Measurements from ENCODE around the gene HSP90B1.

HSP90B1 gene

DNA sequence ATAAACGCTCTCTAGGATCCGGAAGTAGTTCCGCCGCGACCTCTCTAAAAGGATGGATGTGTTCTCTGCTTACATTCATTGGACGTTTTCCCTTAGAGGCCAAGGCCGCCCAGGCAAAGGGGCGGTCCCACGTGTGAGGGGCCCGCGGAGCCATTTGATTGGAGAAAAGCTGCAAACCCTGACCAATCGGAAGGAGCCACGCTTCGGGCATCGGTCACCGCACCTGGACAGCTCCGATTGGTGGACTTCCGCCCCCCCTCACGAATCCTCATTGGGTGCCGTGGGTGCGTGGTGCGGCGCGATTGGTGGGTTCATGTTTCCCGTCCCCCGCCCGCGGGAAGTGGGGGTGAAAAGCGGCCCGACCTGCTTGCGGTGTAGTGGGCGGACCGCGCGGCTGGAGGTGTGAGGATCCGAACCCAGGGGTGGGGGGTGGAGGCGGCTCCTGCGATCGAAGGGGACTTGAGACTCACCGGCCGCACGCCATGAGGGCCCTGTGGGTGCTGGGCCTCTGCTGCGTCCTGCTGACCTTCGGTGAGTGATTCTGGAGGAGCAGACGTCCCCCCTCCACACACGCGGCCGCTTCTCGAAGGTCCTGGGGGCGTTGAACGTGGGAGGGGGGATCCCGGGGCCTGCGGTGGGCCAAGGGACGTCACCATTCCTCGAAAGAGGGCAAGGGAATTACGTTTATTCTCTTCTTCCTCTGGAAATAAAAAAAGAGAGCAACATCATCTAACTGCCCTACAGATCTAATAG lies at the start of gene HSP90B1:
Gene HSP90B1 (plus strand): TSS at position 377 of the 753 bp plus-strand sequence. CDS start 106 bp downstream, at position 483.
- peak; percentile 100 for DNase-seq (ENCODE audit: low read depth)

DNA sequence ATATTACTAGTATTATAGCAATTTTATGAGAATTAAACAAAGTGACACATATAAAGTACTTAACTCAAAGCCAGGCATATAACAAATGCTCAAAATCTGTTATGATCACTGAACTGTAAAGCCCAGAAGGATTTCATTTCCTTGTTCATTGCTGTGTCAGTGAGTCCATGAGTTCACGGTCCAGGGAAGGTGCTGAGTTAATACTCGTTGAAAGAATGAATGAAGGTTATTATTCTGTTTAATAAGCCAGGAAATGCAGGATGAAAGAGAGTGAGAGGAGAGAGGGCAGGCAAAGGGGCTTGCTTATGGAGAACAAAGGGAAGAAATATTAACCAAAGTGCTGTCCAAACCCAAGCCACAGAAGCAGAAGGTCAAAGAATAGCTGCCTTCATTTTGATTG lies 48.9 kb upstream of the HSP90B1 start:
- DNase-seq (ENCODE audit: low read depth): no peak

DNA sequence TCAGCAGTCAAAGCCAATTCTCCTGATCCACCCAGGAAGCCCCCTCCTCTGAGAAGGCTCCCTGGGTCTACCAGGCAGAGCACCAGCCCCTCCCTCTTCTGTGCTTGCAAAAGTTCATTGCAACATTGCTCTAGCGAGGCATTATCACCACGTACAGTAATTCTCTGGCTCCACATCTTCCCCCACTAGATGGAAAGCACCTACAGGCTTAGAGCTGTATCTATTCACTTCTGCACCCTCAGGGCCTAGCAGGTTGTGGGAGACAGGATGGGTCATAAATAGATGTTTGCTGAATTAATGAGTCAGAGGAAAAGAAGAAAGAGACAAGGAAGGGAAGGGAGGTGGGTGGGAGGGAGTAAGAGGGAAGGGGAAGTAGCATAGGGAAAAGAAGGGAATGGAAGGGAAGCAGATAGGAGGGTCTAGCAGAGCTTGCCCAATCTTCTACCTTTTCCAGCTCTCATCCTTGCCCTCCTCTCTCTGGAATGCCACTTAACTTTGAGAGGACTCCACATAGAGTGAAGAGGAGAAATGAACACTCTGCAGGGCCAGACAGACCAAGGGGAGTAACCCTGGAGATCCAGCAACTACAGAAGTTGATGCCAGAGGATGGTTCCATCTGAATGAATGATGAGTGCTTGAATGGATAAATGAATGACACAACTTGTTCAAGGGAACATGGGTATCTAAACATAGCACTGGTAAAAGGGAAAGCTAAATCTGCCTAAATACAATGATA lies 47.2 kb upstream of the HSP90B1 start:
- no peak for DNase-seq (ENCODE audit: low read depth)

DNA sequence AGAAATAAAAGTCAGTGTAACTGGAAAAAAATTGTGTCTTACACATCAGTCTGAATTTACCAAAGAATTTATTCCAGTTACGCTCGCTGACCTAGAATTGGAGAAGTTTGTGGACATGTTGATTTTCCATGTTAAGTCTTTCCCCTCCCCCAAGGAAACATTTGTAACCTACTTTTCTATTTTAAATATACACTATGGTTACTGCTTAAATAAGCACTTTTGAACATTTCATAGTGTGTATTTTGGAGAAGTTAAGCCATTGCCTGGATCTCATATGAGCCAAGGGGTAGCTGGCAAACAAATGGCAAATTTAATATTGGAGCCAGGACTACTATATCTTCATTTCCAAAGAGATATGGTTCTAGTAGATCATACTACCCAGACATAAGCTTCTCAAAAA lies 46.3 kb upstream of the HSP90B1 start:
- no peak for DNase-seq (ENCODE audit: low read depth)

DNA sequence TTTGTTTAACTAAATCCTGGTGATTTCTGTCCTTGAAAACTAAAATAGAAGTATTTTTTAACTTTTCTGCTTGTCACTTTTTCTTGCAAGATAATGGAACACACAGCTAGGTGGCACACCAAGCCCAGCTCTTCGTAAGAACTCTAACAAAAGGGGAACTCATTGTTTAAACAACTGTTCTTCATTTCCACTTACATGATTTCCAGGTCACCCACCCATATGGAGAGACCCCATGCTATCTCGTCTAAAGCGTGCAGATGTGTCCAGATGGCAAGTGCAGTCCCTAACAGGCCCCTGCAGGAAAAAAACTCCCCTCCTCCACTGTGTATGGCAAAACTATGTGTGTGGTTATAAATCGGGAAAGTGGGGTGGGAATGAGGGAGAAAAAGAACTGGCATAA lies 45.9 kb upstream of the HSP90B1 start:
- DNase-seq (ENCODE audit: low read depth): no peak

DNA sequence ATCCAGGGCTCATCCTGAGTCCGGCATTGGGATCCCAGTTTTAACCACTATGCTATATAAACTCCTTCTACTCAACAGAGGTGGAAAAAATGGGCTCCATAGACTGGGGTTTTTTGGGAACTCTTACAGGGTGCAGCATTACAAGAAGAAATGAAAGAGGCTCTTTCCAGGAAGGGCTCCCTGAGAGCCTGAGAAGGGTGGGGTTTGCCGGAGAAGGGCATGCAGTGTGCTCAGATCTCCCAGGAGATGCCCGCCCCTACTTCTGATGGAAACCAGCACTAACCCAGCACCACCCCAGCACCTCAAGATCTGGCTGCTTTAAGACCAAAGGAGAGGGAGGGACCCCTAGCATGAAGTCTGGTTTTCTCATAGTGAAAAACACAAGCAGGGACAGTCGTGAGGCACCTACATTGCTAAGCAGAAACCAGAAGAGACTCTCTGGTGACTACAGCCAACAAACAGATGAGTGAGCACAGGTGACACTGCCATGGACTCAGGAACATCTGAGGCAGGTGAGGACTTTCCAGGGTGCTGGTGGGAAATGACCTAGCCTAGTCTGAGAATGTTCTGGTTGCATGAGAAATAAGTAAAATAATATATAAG lies 43.9 kb upstream of the HSP90B1 start:
- DNase-seq (ENCODE audit: low read depth): no peak

DNA sequence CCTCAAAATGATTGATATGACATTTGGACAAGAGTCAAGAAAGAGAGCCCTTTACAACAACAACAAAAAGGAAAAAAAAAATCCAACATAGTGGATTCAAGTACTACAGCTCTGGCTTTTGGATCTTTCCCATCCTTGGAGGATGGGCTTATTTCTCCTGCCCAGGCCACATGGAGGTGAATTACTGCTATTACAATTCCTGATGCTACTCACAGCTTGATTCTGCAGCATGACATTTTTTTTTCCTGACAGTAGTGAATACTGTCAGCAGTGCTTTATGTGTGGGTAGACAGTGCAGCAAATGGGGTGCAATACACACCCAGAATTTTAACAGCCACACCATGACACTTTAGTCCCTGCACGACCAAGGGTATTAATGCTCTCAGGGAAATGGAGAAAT lies 42.5 kb upstream of the HSP90B1 start:
- DNase-seq (ENCODE audit: low read depth): no peak

DNA sequence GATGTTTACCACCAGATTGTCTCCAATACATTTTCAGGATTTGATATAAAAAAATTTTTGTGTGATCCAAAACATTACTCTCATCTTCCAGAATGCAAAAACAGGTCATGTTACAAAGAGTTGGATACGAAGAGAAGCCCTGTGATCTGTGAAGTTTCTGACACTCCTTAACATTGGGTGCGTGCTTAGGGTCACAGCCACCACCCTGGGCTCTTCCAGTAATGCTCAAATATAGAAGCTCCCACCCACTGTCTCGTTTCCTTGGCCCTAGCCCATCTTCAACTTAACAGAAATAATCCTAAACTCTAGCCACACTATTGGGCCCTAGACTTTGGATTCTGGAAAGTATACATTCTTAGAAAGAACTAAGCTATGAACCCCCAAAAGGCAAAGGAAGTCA lies 32.9 kb upstream of the HSP90B1 start:
- no peak for DNase-seq (ENCODE audit: low read depth)

DNA sequence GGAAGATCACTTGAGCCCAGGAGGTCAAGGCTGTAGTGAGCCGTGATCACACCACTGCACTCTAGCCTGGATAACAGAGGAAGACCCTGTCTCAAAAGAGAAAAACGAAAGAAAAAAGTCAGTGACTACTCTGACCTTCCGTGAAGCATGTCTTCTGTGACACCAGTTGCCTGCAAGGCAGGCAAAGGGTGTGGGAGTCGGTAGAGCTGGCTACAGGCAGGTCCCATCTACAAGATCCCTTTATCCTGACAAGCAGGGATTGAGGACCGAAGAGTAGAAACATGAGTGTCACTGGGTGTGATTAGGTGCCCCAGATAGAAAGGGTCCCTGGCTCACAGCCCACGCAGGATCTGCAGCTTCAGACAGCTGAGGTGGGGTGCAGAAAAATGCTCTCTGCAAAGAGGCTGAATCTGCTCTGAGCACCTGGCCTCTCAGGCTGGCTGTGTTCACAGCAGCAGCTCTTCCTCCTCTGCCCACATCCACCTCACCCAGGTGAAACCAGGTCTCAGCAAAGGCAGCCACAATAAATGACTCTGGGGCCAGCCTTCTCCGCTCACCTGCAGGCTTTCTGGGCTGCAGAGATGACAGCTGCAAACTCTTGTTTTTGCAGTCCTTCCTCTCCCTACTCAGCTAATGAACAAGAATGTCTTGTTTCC lies 28.6 kb upstream of the HSP90B1 start:
- DNase-seq (ENCODE audit: low read depth): peak; percentile 9

DNA sequence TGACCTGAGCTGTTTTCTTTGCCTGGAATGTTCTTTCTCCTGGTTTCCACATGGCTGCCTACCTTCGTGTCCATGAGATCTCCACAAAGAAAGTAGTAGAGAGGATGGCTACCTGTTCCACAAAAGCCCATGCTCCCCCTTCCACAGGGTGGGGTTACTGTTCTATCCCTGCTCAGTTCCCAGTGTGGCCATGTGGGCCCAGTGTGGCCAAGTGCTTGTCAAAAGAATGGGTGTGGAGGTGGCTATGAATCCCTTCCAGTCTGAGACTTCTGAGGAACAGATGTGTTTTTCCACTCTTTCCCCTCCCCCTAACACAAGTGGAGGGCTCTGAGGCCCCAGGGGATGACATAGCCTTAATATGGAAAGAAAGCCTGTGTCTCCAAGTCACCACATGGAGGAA lies 26.2 kb upstream of the HSP90B1 start:
- no peak for DNase-seq (ENCODE audit: low read depth)

DNA sequence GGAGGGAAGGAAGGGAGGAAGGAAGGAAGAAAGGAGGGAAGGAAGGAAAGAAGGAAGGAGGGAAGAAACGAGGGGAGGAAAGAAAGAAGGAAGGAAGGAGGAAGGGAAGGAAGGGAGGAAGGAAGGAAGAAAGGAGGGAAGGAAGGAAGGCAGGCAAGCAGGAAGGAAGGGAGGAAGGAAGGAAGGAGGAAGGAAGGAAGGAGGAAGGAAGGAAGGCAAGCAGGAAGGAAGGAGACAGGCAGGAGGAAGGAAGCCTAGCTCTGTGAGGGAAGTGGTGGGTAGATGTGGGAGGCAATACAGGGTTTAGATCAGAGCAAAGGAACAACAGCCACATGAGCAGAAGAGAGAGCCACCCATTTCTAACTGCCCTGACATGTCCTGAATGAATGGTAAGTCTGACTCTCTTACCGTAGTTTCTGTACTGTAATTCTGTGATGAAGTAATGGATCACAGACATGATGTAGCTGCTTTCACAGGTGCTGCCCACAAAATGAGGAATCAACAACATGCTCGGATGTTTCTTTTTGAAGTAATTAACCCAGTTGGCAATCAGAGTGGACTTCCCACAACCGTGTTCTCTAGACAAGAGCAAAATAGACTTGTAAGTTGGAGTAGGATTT lies 24.4 kb upstream of the HSP90B1 start:
- no peak for DNase-seq (ENCODE audit: low read depth)

DNA sequence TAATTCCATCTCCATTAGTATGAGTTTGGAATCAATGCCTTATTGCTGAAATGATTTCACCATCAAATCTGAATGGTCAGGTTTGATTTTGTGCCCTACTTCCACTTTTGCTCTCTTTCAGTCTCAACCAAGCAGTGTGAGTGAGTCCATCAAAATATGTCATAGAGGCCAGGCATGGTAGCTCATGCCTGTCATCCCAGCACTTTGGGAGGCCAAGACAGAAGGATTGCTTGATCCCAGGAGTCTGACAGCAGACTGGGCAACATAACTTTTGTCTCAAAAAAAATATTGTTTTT lies 22.0 kb upstream of the HSP90B1 start:
- DNase-seq (ENCODE audit: low read depth): no peak

DNA sequence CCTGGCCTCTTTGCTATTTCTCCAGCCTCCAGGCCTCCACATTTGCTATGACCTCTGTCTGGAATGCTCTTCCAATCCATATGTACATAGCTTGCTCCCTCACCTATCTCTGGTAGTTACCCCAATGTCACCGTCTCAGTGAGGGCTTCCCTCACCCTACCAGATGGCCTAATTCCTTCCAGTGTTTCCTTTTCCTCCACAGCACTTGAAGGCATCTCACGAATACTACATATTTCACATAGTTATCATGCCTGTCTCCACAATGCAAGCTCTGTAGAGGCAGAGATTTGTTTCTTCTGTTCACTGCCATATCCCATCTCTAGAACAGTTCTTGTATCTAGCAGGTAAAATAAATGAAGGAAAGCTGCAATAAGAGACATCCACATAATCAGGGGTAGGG lies 21.3 kb upstream of the HSP90B1 start:
- DNase-seq (ENCODE audit: low read depth): no peak

DNA sequence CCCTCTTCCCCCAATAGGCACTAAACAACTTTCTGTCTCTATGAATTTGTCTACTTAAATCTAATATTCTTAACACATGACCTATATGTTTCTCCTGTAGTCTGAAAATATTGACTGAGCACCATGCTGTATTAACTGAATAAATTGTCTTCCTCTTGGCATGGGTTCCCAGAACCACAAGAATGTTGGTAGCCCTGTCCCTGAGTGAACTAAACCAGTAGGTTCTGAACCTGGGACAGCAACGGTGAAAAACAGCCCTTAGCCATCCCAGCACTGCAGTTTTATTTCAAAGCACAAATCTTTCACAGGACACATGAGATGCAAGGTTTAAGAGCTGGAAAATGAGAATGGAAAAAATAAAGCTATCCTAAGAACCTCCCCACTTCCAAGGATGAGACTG lies 20.4 kb upstream of the HSP90B1 start:
- DNase-seq (ENCODE audit: low read depth): no peak

DNA sequence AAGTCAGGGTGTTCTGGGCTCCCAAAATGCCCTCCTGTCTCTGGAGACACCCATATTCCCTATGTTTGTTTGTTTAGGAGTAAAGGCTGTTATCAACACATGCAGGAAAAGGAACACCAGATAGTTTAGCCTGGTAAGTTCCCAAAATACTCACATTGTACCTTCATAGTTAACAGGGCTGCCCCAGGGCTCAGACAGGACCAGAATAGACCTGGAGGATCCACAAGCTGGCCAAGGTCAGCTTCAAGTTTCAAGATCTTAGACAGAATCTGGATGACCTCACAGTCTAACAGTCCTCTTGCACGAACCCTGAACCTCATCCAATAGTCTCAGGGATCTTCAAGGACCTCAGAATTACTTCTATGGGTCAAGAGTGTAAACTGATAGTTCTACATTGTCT lies 18.1 kb upstream of the HSP90B1 start:
- DNase-seq (ENCODE audit: low read depth): no peak

DNA sequence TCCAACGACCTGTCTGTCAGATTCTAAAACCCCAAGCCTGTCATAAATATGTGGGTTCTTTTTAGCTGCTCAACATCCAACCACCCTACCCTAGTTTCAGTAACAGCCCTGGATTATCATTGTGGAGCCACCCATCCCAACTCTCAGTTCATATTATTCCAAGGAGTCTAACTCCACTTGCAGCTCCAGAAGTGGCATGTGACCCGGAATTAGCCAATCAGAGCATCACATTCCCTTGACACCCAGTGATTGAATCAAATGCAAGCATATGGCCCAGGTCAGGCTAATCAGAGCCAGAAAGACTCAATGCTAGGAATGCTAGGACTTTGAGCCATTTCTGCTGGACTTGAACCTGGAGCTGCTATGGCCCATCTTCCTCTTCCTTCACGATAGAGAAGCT lies 17.1 kb upstream of the HSP90B1 start:
- no peak for DNase-seq (ENCODE audit: low read depth)

DNA sequence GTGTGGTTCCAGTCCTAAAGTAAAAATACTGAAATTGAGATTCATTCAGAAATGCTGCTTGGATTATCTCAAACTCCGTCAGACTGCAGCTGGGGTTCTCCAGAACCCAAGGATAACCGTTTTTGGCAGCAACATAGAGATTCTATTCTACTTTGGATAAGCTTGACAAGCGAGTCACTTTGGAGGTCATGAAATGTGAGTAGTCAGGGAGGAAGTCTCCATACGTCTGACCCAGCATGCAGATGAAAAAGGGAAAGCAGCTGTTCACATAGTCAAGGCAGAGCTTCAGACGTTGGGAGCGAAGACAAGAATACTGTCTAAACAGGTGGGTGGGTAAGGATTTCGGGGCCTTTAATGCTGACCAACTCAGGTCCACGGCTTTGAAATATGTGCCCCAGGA lies 14.9 kb upstream of the HSP90B1 start:
- no peak for DNase-seq (ENCODE audit: low read depth)

DNA sequence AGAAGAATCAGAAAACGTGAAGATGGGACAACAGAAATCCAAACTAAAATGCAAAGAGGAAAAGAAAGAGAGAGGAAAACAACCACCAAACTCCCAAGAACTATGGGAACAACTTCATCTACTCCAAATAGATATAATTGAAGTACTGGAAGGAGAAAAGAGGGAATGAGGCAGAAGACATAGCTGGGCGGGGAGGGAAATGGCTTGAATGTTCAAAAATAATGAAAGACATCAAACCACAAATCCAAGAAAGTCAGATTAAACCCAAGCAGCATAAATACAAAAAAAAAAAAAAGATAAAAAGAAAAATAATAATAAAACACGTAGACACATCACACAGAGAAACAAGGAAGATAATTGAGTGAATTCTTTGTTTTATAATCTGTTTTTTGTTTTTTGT lies 12.3 kb upstream of the HSP90B1 start:
- no peak for DNase-seq (ENCODE audit: low read depth)

DNA sequence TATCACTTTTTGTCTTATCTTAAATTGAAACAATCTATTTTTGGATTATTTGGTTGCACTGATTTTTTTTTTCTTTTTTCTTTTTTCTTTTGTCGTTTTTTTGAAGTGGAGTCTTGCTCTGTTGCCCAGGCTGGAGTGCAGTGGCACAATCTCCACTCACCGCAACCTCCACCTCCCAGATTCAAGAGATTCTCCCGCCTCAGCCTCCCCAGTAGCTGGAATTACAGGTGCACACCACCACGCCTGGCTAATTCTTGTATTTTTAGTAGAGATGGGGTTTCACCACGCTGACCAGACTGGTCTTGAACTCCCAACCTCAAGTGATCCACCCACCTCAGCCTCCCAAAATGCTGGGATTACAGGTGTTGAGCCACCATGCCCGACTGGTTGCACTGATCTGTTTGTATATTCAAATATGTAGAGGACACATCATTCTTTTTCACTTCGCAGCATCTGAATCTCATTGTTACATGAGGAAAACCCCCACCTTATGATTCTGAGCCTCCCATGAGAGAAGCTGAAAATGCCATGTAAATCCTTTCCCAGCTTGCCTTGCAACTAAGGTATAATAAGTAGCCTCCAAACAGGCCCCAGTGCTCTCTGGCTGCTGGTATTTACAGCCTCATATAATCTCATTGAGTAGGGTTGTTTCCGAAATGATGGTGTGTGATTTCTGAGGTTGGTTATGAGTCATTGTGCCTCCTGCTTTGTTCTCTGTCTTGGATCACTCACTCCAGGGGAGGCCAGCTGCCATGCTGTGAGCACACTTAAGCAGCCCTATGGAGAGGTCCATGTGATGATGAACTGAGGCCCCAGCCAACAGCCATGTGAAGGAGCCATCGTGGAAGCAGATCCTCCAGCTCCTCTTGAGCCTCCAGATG lies 5.2 kb upstream of the HSP90B1 start:
- peak; percentile 15 for DNase-seq (ENCODE audit: low read depth)

DNA sequence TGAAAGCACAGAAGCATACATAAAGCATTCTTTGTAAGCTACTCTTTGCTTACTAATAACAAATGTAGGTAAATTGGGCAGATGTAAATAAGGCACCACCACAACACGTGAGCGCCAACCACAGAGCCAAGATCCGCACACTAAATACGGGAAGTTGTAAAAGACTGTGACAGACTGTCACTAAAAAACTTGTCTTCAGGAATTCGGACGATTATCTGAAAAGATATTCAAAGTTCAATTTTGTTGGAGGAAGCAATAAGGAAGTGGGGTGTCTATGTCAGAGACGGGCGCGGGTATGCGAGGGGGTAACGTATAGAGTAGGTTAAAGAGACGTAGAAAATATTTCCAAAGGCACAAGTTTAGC lies 1.5 kb upstream of the HSP90B1 start:
- DNase-seq (ENCODE audit: low read depth): peak; percentile 19

DNA sequence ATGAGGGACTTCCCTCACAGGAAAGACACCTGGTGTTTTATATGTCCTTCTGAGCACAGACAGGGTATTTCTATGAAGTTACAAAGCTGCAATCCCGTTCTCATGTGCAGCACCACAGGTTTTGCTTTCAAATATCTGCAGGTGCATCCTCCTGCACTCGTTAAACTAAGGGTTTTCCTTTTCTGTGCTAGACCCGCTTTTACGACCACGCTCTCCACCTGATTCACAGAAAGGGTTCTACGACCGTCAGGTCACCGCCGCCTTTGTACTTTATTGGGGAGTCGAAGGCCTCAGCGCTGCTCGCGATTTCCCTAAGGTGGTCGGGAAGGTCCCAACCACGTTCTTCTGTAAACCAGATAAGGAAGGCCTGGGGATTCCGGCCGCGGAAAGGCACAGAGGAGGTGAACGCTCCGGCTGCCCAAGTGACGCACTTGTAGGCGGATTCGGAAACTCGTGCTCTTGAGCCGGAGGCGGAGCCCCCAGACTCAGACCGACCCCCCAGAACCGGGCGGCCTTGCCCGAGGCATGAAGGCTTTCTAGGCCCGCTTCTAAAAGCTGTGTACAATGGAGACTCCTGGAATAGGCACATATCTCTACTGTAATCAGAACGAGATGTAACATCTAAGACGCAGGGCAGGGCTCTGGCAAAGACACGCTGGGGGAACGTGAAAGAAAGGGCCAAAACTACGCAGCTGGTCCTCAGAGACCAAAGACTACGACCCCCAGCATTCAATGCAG lies 995 bp upstream of the HSP90B1 start:
- DNase-seq (ENCODE audit: low read depth): peak; percentile 72

Data from activated gamma-delta T cell treated with anti-CD3 and anti-CD28 coated beads, Interleukin-2, amount 50 U/mL, for 16 hours (primary cell).